GM18517 (cell line): ENCODE measurements around the gene FBXO38.
"Not testable (repeated sequence)": the region's sequence is repeated elsewhere in the genome, so short reads cannot be mapped to it uniquely, and the experiment has no call there.

Experiments
- ATAC-seq: cut with Tn5 transposase; IDR thresholded peaks from one replicate; pipeline ENCODE4 v1.9.1; 2021; ENCODE audit warnings: mild to moderate bottlenecking, moderate library complexity; ENCODE audit not compliant: unreplicated experiment

FBXO38 gene

GRCh38 chr5:148467958-148468357 lies 84.2 kb downstream of the FBXO38 start:
- no peak for ATAC-seq

GRCh38 chr5:148468746-148469145 lies 85.0 kb downstream of the FBXO38 start:
- not testable (repeated sequence) for ATAC-seq

- ATAC-seq: no peak
Observed at GRCh38 chr5:148469501-148469935, 85.8 kb downstream of the FBXO38 start.

DNA sequence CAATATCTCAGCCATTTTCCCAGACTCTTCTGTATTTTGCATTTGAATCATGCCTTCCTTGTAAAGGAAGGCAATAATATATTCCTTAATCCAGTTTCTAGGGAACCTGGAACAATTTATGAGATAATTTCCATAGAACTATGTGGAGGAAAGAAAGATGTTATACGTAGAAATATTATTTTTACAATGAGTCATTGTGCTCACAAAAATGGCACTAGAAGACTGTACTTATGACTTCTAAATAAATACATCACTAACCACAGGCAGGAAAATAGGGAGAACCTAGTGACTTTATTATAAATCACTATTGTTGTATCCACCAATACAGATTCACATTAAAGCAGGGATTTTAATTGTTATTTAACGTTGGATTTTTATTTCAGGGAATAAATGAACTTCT lies 87.6 kb downstream of the FBXO38 start:
- no peak for ATAC-seq

DNA sequence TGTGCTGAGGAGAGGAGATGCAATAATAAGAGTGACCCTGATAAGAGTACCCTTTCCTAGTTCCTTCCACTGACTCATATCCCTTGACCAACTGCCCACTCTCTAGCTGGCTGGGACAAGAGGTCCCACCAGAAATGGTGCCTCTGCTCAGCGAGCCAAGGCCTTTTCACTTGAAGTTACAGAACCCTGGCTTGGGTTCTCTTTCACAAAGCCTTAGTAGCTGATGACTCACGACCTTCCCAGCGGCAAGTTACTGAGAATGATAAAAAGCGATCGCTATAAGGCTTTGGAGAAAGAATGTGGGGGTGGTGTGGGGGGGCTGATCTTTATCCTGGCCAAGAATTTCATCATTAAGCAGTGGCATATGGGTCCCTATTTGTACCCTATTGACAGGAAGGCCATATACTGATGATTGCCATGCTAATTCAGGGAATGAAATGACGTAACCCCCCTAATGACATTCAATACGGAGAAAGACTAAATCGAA lies 90.3 kb downstream of the FBXO38 start:
- no peak for ATAC-seq

DNA sequence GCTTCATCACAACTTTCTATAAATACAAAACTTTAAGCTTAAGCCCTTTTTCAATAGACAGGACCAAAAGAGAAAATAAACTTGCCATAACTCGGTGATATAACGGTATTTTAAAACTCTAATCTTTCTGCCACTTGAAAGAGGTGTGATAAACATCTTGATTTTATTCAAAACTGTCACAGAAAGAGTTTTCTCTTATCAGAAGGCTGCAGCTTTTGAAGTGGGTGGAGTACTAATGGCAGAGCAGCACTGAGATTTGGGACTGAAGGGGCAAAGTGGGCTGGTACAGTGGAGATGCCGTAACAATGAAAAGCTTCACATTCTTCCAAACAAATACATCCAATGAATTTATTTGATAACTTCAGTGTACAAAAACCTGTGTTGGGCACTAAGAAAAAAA lies 92.5 kb downstream of the FBXO38 start:
- ATAC-seq: no peak

DNA sequence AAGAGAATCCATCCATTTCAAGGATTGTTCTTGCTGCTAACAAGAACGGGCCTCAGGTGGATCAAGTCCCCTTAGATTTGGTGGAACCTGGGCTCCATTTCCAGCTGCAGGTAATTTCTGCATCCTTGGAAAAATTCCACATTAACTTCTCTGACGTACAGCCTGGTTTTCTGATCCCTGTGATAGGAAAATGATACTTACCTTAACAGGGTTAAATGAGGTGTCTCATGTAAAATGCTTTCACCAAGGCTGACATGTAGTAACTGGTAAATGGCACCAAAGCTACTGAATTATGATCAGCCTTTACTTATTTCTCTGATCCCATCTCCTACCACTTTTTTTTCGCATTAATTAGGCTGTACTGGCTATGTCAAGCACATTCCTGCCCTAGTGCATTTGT lies 93.7 kb downstream of the FBXO38 start:
- no peak for ATAC-seq

DNA sequence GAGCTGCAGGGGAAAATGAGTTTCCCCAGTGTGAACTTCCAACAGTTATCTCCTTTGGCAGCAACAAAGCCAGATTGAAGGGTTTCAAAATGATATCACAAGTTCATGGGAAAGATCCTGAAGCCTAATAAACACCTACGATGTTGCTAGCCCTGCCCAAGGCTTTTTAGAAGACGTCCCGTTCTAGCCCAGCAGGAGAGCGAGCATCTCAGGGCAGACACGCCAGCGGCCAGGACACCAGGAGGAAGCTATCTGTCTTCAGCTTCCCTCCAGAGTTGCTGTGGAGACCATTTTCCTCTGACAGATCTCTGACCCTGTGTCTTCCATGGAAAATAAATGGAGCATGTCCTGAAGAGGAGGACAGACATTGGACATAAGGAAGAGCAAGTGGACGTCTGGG lies 98.4 kb downstream of the FBXO38 start:
- ATAC-seq: no peak

- ATAC-seq: peak; percentile 73
Observed at GRCh38 chr5:148482697-148483462, 99.1 kb downstream of the FBXO38 start.

DNA sequence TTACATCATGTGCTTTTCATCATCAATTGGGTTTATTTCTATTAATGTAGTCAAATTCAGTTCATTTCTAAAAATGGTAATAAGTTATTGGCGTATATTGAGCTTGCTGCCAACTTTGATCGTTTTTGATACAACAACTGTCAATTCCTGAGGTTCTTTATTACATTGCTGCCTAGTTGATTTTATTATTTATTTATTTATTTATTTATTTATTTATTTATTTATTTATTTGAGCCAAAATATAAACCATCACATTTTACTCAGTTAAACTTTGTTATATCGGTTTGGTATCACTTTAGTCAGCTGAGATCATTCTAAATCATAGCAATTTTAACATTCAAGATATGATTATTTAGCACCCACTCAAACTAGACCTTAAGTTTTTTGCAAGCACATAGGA lies 100.0 kb downstream of the FBXO38 start:
- ATAC-seq: no peak

- no peak for ATAC-seq
Observed at GRCh38 chr5:148484651-148485050, 100.9 kb downstream of the FBXO38 start.

DNA sequence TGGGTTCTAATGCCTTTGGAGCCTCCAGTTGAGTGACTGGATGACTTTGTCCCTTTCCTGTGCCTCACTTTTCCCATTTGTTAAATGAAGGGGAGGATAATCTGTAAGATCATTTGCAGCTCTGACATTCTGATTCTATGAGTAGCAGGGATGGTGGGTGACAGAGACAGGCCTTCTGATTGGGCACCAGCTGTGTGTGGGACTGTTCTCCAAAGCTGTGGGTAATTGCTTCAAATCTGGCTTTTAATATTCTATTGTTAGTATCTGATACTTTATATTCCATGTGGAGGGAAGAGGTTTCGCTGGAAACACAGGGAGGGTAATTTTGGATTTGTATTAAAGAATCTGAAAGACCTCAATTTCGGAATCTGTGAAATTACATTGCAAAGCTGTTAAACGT lies 102.7 kb downstream of the FBXO38 start:
- no peak for ATAC-seq

DNA sequence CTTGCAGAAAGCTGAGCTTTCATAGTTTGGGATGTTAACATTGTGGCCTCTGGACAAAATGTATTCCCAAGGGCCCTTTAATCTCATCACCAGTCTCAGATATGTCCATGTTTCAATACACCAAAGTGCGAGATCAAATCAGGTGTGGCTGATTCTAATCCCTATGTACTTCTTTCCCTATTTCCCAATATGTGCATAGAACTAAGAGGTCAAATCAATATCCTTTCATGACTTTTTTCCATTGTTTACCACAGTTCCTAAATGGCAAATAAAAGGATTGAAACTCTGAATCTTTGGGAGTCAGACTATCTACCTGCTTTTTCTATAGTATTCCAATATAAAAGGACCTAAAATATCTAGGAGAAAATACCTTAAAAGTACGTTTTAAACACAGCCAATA lies 105.0 kb downstream of the FBXO38 start:
- no peak for ATAC-seq

DNA sequence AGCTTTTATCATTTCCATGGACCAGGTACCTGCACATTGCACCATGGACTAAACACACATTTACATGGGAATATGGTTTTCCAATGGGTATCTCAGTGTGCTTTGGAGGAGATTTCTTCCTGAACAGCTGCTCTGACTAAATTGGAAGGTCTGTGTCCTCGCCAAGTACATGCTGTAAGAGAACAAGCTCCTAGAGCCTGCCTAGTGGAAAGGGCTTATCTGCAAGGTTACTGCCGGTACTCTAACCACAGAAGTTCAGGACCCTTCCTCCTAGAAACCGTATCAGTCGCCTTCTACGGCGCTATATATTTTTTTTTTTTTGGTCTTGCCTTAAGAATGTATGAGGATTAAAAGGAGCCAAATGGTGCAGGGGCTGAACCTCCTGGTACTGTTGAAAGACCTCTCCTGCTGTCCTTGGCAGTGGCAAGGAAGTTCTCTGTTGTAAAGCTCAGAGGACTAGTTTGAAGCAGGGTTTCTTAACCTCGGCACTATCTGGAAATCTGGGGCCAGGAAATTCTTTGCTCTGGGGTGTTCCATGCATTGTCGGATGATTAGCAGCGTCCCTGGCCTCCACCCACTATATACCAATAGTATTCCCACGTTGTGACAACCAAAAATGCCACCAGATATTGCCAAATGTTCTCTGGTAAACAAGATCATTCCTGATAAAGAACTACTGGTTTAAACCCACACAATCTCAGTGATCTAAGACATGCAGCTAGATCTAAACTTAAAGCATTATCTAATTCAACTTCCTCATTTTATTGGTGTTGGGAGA lies 107.4 kb downstream of the FBXO38 start:
- no peak for ATAC-seq

GRCh38 chr5:148491793-148492184 lies 108.0 kb downstream of the FBXO38 start:
- no peak for ATAC-seq

DNA sequence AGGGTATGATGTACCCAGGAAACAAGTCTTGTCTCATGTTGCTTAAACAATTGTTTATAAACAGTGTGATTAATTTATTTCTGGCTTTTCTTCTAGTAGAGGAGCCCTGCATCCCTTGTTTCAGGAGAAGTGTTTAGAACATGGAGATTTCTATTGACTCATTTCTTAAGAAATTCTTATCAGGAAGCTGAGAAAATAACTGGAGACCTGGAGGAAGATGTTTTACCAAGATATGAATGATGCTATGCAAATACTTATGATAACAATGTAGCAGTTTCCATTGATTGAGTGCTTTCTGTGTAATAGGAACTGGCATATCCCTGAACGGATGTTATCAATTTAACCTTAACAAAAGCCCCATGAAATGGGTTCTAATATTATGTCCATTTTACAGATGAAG lies 108.6 kb downstream of the FBXO38 start:
- ATAC-seq: no peak
